Measurements from ENCODE around the gene TGFB1I1. TPM values are rescaled to one million over a fixed set of nuclear protein-coding genes. Genes with fewer than 3 reads are reported as not detected.
"Not testable (repeated sequence)": the region's sequence is repeated elsewhere in the genome, so short reads cannot be mapped to it uniquely, and the experiment has no call there.

TGFB1I1 gene
- total RNA-seq, 1 experiment from 2014 or later, result 37.7 TPM

GRCh38 chr16:31471241-31471874 is 594 bp upstream of the TGFB1I1 start:
- no peak for DNase-seq (ENCODE audit: low read depth)

- DNase-seq (ENCODE audit: low read depth), result peak; percentile 84
Measured at GRCh38 chr16:31472709-31473203, 804 bp downstream of the TGFB1I1 start.

GRCh38 chr16:31473264-31473984 is 1.5 kb downstream of the TGFB1I1 start:
- DNase-seq (ENCODE audit: low read depth), result no peak

- peak; percentile 42 for DNase-seq (ENCODE audit: low read depth)
Measured at GRCh38 chr16:31474173-31474714, 2.3 kb downstream of the TGFB1I1 start.

- no peak for DNase-seq (ENCODE audit: low read depth)
Measured at GRCh38 chr16:31474773-31475738, 3.1 kb downstream of the TGFB1I1 start.

GRCh38 chr16:31475946-31476302 is 4.0 kb downstream of the TGFB1I1 start:
- DNase-seq (ENCODE audit: low read depth), result no peak

GRCh38 chr16:31476303-31477219 is 4.6 kb downstream of the TGFB1I1 start:
- DNase-seq (ENCODE audit: low read depth), result no peak

- DNase-seq (ENCODE audit: low read depth), result no peak
Measured at GRCh38 chr16:31477220-31478216, 5.6 kb downstream of the TGFB1I1 start.

- DNase-seq (ENCODE audit: low read depth), result no peak
Measured at GRCh38 chr16:31478956-31479355, 7.0 kb downstream of the TGFB1I1 start.

GRCh38 chr16:31479751-31480150 is 7.8 kb downstream of the TGFB1I1 start:
- DNase-seq (ENCODE audit: low read depth), result no peak

GRCh38 chr16:31480851-31481536 is 9.0 kb downstream of the TGFB1I1 start:
- DNase-seq (ENCODE audit: low read depth), result no peak

GRCh38 chr16:31483081-31483480 is 11.1 kb downstream of the TGFB1I1 start, which contains the start of gene SLC5A2:
Gene SLC5A2 (plus strand): TSS chr16:31483123. CDS start chr16:31483137, 14 bp downstream.
- DNase-seq (ENCODE audit: low read depth), result no peak

- DNase-seq (ENCODE audit: low read depth), result not testable (repeated sequence)
Measured at GRCh38 chr16:31484048-31484447, 12.1 kb downstream of the TGFB1I1 start.

GRCh38 chr16:31484491-31485171 is 12.7 kb downstream of the TGFB1I1 start:
- no peak for DNase-seq (ENCODE audit: low read depth)

GRCh38 chr16:31485571-31485970 is 13.6 kb downstream of the TGFB1I1 start:
- no peak for DNase-seq (ENCODE audit: low read depth)

- DNase-seq (ENCODE audit: low read depth), result no peak
Measured at GRCh38 chr16:31486045-31486444, 14.1 kb downstream of the TGFB1I1 start.

- no peak for DNase-seq (ENCODE audit: low read depth)
Measured at GRCh38 chr16:31487071-31487719, 15.2 kb downstream of the TGFB1I1 start.

Measured in RPMI7951 (cell line).